B cell (primary cell): ENCODE data around the gene LIMCH1. TPM values are rescaled to one million over a fixed set of nuclear protein-coding genes. Genes with fewer than 3 reads are reported as not detected.

Source experiments
- ATAC-seq: fragments of 200-7000 bp; cut with Tn5 transposase; one replicate; pipeline ENCODE4 v1.10.0; 2021; ENCODE audit warnings: low read depth, mild to moderate bottlenecking, moderate number of reproducible peaks, moderate library complexity
- CTCF ChIA-PET: fragments of 350-600 bp; sonication (Branson Sonifier 250); formaldehyde crosslinking; loops from one replicate; lab custom pipeline; 2021; ENCODE audit warnings: antibody characterized with exemption, inconsistent platforms; lab: Charles Lee
- POLR2A ChIA-PET: fragments of 350-600 bp; sonication (Branson Sonifier 250); formaldehyde crosslinking; loops from one replicate; lab custom pipeline; 2021; ENCODE audit warnings: antibody characterized with exemption; lab: Charles Lee
- DNase-seq: peaks from one replicate; pipeline ENCODE4 v3.0.0; 2013
- H2AFZ ChIP-seq: 2 replicates; pipeline ENCODE4 v1.6.1; 2012; ENCODE audit warnings: mild to moderate bottlenecking, low read depth, low read length; ENCODE audit not compliant: insufficient read depth, poor library complexity, severe bottlenecking
- H3K27ac ChIP-seq, 2 donors: 1 replicate in 1 of 2; 2 replicates in 1 of 2; pipeline ENCODE4 v1.5.1; 2012 to 2013; ENCODE audit warnings: low read length in 2 of 2, mild to moderate bottlenecking in 2 of 2, moderate library complexity in 1 of 2
- H3K27me3 ChIP-seq, 4 experiments: fragments of 200-600 bp in 1 of 4; sonication (generic) in 1 of 4; replicated peaks in 1 of 4; 1 replicate in 2 of 4; 2 replicates in 2 of 4; pipeline versions ENCODE4 v1.6.1 to v1.7.0; 2013 to 2016; ENCODE audit warnings: low read length in 3 of 4, mild to moderate bottlenecking in 2 of 4, mixed read lengths in 1 of 4, moderate library complexity in 1 of 4; ENCODE audit not compliant: insufficient read depth in 4 of 4, control insufficient read depth in 3 of 4; ENCODE audit errors: control extremely low read depth in 1 of 4
- H3K36me3 ChIP-seq, 2 experiments: replicated peaks in 1 of 2; 1 replicate in 1 of 2; 2 replicates in 1 of 2; pipeline versions ENCODE4 v1.6.1 to v1.7.1; 2013; ENCODE audit warnings: low read length in 1 of 2; ENCODE audit not compliant: insufficient read depth in 2 of 2, control insufficient read depth in 1 of 2; ENCODE audit errors: control extremely low read depth in 1 of 2, extremely low read depth in 1 of 2
- H3K4me1 ChIP-seq, 2 donors: fragments of 200-600 bp in 1 of 2; sonication (generic) in 1 of 2; 1 replicate in 1 of 2; 2 replicates in 1 of 2; pipeline versions ENCODE4 v1.5.1 to v1.6.1; 2013 to 2017; ENCODE audit warnings: low read length in 2 of 2; ENCODE audit not compliant: control insufficient read depth in 2 of 2, insufficient read depth in 2 of 2
- H3K4me2 ChIP-seq: replicated peaks from 2 replicates; pipeline ENCODE3; 2012; ENCODE audit warnings: mild to moderate bottlenecking, low read depth, low read length; ENCODE audit not compliant: poor library complexity, severe bottlenecking
- H3K4me3 ChIP-seq, 5 experiments: fragments of 200-600 bp in 1 of 5; sonication (generic) in 1 of 5; 1 replicate in 3 of 5; 2 replicates in 2 of 5; pipeline versions ENCODE4 v1.5.1 to v1.7.0; 2011 to 2016; ENCODE audit warnings: low read length in 4 of 5, mild to moderate bottlenecking in 4 of 5, low read depth in 2 of 5, control low read depth in 1 of 5, moderate library complexity in 1 of 5; ENCODE audit not compliant: insufficient read depth in 1 of 5; ENCODE audit errors: control extremely low read depth in 1 of 5, extremely low read depth in 1 of 5
- H3K79me2 ChIP-seq: fragments of 200-600 bp; sonication (generic); one replicate; pipeline ENCODE4 v1.6.0; 2016; ENCODE audit warnings: low read length; ENCODE audit not compliant: control insufficient read depth, insufficient read depth
- H3K9ac ChIP-seq: fragments of 200-600 bp; sonication (generic); 2 replicates; pipeline ENCODE4 v1.6.1; 2017; ENCODE audit warnings: mild to moderate bottlenecking, low read length, moderate library complexity
- H3K9me3 ChIP-seq, 3 donors: one replicate each; pipeline versions ENCODE4 v1.6.1 to v1.7.1; 2013; ENCODE audit warnings: low read length in 2 of 3; ENCODE audit not compliant: control insufficient read depth in 2 of 3, insufficient read depth in 1 of 3; ENCODE audit errors: control extremely low read depth in 1 of 3
- H4K20me1 ChIP-seq: 2 replicates; pipeline ENCODE4 v1.6.0; 2012; ENCODE audit warnings: mild to moderate bottlenecking, low read length; ENCODE audit not compliant: insufficient read depth, control insufficient read depth, poor library complexity, severe bottlenecking
- H3K27ac Mint-ChIP-seq: one replicate; pipeline ENCODE4 v1.8.0; 2021; ENCODE audit warnings: mixed read lengths
- H3K27me3 Mint-ChIP-seq: one replicate; pipeline ENCODE4 v1.8.0; 2021; ENCODE audit warnings: mixed read lengths
- H3K4me1 Mint-ChIP-seq: one replicate; pipeline ENCODE4 v1.8.0; 2021; ENCODE audit warnings: mixed read lengths
- H3K4me3 Mint-ChIP-seq: one replicate; pipeline ENCODE4 v1.8.0; 2021; ENCODE audit warnings: mixed read lengths
- H3K9me3 Mint-ChIP-seq: one replicate; pipeline ENCODE4 v1.8.0; 2022; ENCODE audit warnings: mixed read lengths; ENCODE audit not compliant: insufficient read depth
- EZH2 ChIP-seq: IDR thresholded peaks from 2 replicates; pipeline ENCODE4 v1.6.1; 2012; ENCODE audit warnings: borderline replicate concordance, low read depth, mild to moderate bottlenecking, moderate library complexity, low read length; ENCODE audit not compliant: insufficient read depth, poor library complexity, severe bottlenecking
- WGBS: methylation state at CpG from one replicate; pipeline ENCODE4 v1.1.5; 2013; ENCODE audit warnings: missing lambda C conversion rate; ENCODE audit not compliant: insufficient coverage; 5-methylcytosine and 5-hydroxymethylcytosine counted together
- intact Hi-C: fragments of 100-400 bp; cut with micrococcal nuclease; formaldehyde crosslinking; loops from one replicate; pipeline ENCODE4 v1.10.0; 2022
- polyA plus RNA-seq: library from polyadenylated mRNA; depleted of rRNA; stranded (reverse); fragments of >200 nt; gene quantifications from 2 replicates; pipeline ENCODE4 v1.2.3, GENCODE V29; 2012
- total RNA-seq, 2 donors: library from RNA; stranded (reverse); fragments of 120-200 nt in 1 of 2; gene quantifications; 1 replicate in 1 of 2; 2 replicates in 1 of 2; pipeline versions ENCODE4 v1.2.3 to v1.2.4, GENCODE V29; 2013 to 2022
- TF ChIP-seq, protein P1 (sequence below): fragments of 200-600 bp; IDR thresholded peaks from one replicate; pipeline ENCODE4 v1.8.0; 2022; ENCODE audit warnings: antibody characterized with exemption, mild to moderate bottlenecking

The LIMCH1 gene
- total and polyA plus RNA-seq, 2 donors (not counting 1 experiment from before 2014, with no cell fraction given), result not detected

GRCh38 chr4:41567186-41567585 lies 29.2 kb downstream of the LIMCH1 start:
- H3K27me3 Mint-ChIP-seq, result no peaks in the 10 kb centered on the region
- no peaks in the 10 kb centered on the region for H3K79me2 ChIP-seq

DNA sequence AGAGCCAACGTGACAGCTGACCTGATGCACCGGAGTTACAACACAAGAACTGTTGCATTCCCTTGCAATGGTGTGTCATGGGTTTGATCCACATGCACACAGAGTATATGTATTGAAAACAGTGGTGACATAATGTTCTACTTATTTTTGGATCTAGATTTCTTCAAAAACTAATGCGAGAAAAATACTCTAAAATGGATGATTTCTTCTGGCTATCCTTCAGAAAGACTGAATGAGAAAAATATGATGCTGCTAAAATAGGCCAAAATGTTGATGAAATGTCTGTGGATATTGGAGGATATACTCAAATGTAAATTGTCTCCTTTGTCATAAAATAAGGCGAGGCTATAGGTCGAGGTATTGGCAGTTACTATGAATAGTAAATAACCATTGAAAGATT lies 30.4 kb downstream of the LIMCH1 start:
- no peaks in the 10 kb centered on the region for H3K27me3 ChIP-seq
- CTCF ChIA-PET, result no interaction called here
- intact Hi-C loops, result no loop called here
- POLR2A ChIA-PET, result no interaction called here
- no peak overlapping the region for H3K4me2 ChIP-seq
- ATAC-seq (no peak), DNase-seq (no peak)
- TF ChIP-seq, protein P1, sequence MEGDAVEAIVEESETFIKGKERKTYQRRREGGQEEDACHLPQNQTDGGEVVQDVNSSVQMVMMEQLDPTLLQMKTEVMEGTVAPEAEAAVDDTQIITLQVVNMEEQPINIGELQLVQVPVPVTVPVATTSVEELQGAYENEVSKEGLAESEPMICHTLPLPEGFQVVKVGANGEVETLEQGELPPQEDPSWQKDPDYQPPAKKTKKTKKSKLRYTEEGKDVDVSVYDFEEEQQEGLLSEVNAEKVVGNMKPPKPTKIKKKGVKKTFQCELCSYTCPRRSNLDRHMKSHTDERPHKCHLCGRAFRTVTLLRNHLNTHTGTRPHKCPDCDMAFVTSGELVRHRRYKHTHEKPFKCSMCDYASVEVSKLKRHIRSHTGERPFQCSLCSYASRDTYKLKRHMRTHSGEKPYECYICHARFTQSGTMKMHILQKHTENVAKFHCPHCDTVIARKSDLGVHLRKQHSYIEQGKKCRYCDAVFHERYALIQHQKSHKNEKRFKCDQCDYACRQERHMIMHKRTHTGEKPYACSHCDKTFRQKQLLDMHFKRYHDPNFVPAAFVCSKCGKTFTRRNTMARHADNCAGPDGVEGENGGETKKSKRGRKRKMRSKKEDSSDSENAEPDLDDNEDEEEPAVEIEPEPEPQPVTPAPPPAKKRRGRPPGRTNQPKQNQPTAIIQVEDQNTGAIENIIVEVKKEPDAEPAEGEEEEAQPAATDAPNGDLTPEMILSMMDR, result no peak
- TF ChIP-seq EZH2, result no peak
- H3K4me1 ChIP-seq, result no peaks in the 10 kb centered on the region
- no peaks in the 10 kb centered on the region for H4K20me1 ChIP-seq
- no peak overlapping the region for H3K9ac ChIP-seq
- H2AFZ ChIP-seq, result no peak overlapping the region
- H3K27me3 Mint-ChIP-seq, result no peaks in the 10 kb centered on the region
- H3K9me3 Mint-ChIP-seq, result no peaks in the 10 kb centered on the region
- H3K79me2 ChIP-seq, result no peaks in the 10 kb centered on the region
- peaks cover 0 to 3% (median 0%) of the 10 kb centered on the region in 3 donors for H3K9me3 ChIP-seq
- H3K4me3 Mint-ChIP-seq, result no peak overlapping the region
- WGBS, result no CpG with 5 or more reads among the region's 5 CpGs
- H3K36me3 ChIP-seq, result no peaks in the 10 kb centered on the region
- H3K27ac ChIP-seq, result no peak overlapping the region
- H3K4me3 ChIP-seq, result no peak overlapping the region
- no peaks in the 10 kb centered on the region for H3K4me1 Mint-ChIP-seq
- H3K27ac Mint-ChIP-seq, result no peak overlapping the region

More at GRCh38 chr4:41567186-41567585, 29.2 kb downstream of the LIMCH1 start:
- no peak overlapping the region for H3K27ac Mint-ChIP-seq
- no peaks in the 10 kb centered on the region for H3K4me1 Mint-ChIP-seq
- Histone ChIP-seq H3K9ac (no peak overlapping the region), H3K36me3 (no peaks in the 10 kb centered on the region), H3K4me3 (no peak overlapping the region), H3K27ac (no peak overlapping the region), H2AFZ (no peak overlapping the region), H3K4me1 (no peaks in the 10 kb centered on the region), H4K20me1 (no peaks in the 10 kb centered on the region), H3K27me3 (no peaks in the 10 kb centered on the region), H3K4me2 (no peak overlapping the region), H3K9me3 (peaks cover 0 to 3% (median 0%) of the 10 kb centered on the region in 3 donors)
- no peak for ATAC-seq
- no peak for DNase-seq
- ChIA-PET POLR2A (no interaction called here), CTCF (no interaction called here)
- H3K9me3 Mint-ChIP-seq, result no peaks in the 10 kb centered on the region
- no peak overlapping the region for H3K4me3 Mint-ChIP-seq
- no CpG with 5 or more reads among the region's 2 CpGs for WGBS
- no peak for TF ChIP-seq EZH2
- TF ChIP-seq, protein P1, result no peak
- intact Hi-C loops, result no loop called here
